K562 (cell line): ENCODE data around the gene ALDH16A1. TPM values are rescaled to one million over a fixed set of nuclear protein-coding genes. Genes with fewer than 3 reads are reported as not detected.

Source experiments
- ARHGAP35 ChIP-seq: fragments of 450-650 bp; IDR thresholded peaks from 2 replicates; pipeline ENCODE4 v1.6.1; 2018; ENCODE audit not compliant: partially characterized antibody
- BCL6 ChIP-seq: fragments of 250-450 bp; sonication (Bioruptor Pico); IDR thresholded peaks from 2 replicates; pipeline ENCODE4 v1.4.0; 2020
- KLF6 ChIP-seq: fragments of 250-450 bp; sonication (Bioruptor Pico); IDR thresholded peaks from 2 replicates; pipeline ENCODE4 v1.4.0; 2020; ENCODE audit warnings: mild to moderate bottlenecking, moderate library complexity, borderline replicate concordance
- NRF1 ChIP-seq, 2 experiments: fragments of 450-650 bp; IDR thresholded peaks in 1 of 2; conservative IDR thresholded peaks in 1 of 2; 2 replicates each; pipeline ENCODE4 v1.6.1; 2014; ENCODE audit warnings: mild to moderate bottlenecking in 2 of 2
- PBX2 ChIP-seq, 2 experiments: IDR thresholded peaks in 1 of 2; conservative IDR thresholded peaks in 1 of 2; 2 replicates each; pipeline ENCODE4 v1.6.1; 2016; ENCODE audit warnings: low read depth in 2 of 2, mild to moderate bottlenecking in 1 of 2, missing compliant biosample characterization in 1 of 2, missing genetic modification characterization in 1 of 2, moderate library complexity in 1 of 2
- TEAD2 ChIP-seq: fragments of 450-650 bp; IDR thresholded peaks from 2 replicates; pipeline ENCODE4 v1.6.1; 2016; ENCODE audit warnings: missing genetic modification characterization, control low read depth, missing compliant biosample characterization
- TRIM24 ChIP-seq, 2 experiments: fragments of 450-650 bp; IDR thresholded peaks; 2 replicates each; pipeline ENCODE4 v1.6.1; 2016
- ZKSCAN3 ChIP-seq: fragments of 250-450 bp; sonication (Bioruptor Pico); IDR thresholded peaks from 2 replicates; pipeline ENCODE4 v1.4.0; 2020
- ZNF121 ChIP-seq: sonication (generic); formaldehyde crosslinking; conservative IDR thresholded peaks from 2 replicates; pipeline ENCODE4 v1.8.0; 2022; ENCODE audit warnings: missing genetic modification reagents
- ZNF224 ChIP-seq: sonication (generic); formaldehyde crosslinking; IDR thresholded peaks from 2 replicates; pipeline ENCODE4 v1.8.0; 2022; ENCODE audit warnings: mild to moderate bottlenecking, missing genetic modification reagents
- ZNF3 ChIP-seq: fragments of 250-450 bp; sonication (Bioruptor Pico); IDR thresholded peaks from 2 replicates; pipeline ENCODE4 v1.5.0; 2021; ENCODE audit warnings: mild to moderate bottlenecking, moderate library complexity
- ZNF384 ChIP-seq: IDR thresholded peaks from 2 replicates; pipeline ENCODE4 v1.6.1; 2012; ENCODE audit warnings: low read depth, low read length, improper control_type of control experiment
- ZNF707 ChIP-seq: fragments of 250-450 bp; sonication (Bioruptor Pico); conservative IDR thresholded peaks from 2 replicates; pipeline ENCODE4 v1.8.0; 2022; ENCODE audit warnings: inconsistent platforms, mild to moderate bottlenecking, moderate library complexity
- polyA plus RNA-seq, 8 experiments: library from polyadenylated mRNA; depleted of rRNA in 4 of 8; stranded (reverse) in 5 of 8; unstranded in 3 of 8; fragments of >200 nt; fragmentation: Nextera tagmentation in 2 of 8; fragmentation: Illumina TruSeq in 1 of 8; extraction: Ambion mirVana in 2 of 8; extraction: Trizol in 1 of 8; gene quantifications; 2 replicates each; pipeline versions ENCODE4 v1.2.1 to v1.2.3, GENCODE V29; 2011 to 2014; ENCODE audit warnings: inconsistent platforms in 1 of 8, missing spikeins in 1 of 8
- total RNA-seq, 7 experiments: library from RNA; depleted of rRNA in 6 of 7; stranded (reverse); fragments of >200 nt in 6 of 7; fragmentation: Illumina TruSeq in 2 of 7; extraction: Trizol in 2 of 7; gene quantifications; 2 replicates each; pipeline versions ENCODE4 v1.2.1 to v1.2.3, GENCODE V29; 2011 to 2021; ENCODE audit warnings: low replicate concordance in 1 of 7
- TF ChIP-seq, protein P1 (sequence below): fragments of 450-650 bp; IDR thresholded peaks from 2 replicates; pipeline ENCODE4 v1.6.1; 2016; ENCODE audit warnings: mild to moderate bottlenecking, moderate library complexity
- TF ChIP-seq, protein P2 (sequence below): fragments of 250-450 bp; sonication (Bioruptor Pico); IDR thresholded peaks from 2 replicates; pipeline ENCODE4 v1.8.0; 2022; ENCODE audit warnings: moderate library complexity, mild to moderate bottlenecking, inconsistent platforms

The ALDH16A1 gene
- total and polyA plus RNA-seq, 9 of the 15 experiments (the other 6 are each of a cell fraction or from before 2014, with no cell fraction given), result 2.2 to 52.2 (median 7.6) TPM

DNA sequence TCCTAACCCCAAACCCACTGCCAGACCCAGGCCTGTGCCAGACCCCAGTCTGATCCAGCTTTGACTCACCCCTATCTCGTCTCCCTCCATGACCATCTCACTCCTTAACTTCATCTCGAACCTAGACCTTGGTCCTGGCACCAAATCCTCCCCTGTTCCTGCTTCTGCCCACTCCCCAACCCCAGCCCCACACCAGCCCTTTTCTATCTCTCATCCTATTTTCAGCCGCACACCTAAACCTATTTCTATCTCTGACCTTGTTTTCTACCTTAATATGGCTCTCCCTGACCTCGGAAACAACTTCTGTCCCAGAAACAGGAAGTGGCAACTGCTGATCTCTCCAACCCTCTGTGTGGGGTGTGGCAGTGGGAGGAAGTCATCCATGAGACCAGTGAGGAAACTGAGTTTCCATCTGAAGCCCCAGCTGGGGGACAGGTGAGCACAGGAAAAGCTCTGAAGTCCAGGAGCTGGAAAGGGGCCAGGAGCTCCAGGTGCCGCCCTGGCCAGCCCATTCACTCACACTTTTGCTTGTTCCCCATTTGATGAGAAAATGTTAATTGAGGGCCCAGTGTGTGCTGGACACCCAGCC lies 43.5 kb upstream of the ALDH16A1 start (continued):
- TF ChIP-seq, protein P1, sequence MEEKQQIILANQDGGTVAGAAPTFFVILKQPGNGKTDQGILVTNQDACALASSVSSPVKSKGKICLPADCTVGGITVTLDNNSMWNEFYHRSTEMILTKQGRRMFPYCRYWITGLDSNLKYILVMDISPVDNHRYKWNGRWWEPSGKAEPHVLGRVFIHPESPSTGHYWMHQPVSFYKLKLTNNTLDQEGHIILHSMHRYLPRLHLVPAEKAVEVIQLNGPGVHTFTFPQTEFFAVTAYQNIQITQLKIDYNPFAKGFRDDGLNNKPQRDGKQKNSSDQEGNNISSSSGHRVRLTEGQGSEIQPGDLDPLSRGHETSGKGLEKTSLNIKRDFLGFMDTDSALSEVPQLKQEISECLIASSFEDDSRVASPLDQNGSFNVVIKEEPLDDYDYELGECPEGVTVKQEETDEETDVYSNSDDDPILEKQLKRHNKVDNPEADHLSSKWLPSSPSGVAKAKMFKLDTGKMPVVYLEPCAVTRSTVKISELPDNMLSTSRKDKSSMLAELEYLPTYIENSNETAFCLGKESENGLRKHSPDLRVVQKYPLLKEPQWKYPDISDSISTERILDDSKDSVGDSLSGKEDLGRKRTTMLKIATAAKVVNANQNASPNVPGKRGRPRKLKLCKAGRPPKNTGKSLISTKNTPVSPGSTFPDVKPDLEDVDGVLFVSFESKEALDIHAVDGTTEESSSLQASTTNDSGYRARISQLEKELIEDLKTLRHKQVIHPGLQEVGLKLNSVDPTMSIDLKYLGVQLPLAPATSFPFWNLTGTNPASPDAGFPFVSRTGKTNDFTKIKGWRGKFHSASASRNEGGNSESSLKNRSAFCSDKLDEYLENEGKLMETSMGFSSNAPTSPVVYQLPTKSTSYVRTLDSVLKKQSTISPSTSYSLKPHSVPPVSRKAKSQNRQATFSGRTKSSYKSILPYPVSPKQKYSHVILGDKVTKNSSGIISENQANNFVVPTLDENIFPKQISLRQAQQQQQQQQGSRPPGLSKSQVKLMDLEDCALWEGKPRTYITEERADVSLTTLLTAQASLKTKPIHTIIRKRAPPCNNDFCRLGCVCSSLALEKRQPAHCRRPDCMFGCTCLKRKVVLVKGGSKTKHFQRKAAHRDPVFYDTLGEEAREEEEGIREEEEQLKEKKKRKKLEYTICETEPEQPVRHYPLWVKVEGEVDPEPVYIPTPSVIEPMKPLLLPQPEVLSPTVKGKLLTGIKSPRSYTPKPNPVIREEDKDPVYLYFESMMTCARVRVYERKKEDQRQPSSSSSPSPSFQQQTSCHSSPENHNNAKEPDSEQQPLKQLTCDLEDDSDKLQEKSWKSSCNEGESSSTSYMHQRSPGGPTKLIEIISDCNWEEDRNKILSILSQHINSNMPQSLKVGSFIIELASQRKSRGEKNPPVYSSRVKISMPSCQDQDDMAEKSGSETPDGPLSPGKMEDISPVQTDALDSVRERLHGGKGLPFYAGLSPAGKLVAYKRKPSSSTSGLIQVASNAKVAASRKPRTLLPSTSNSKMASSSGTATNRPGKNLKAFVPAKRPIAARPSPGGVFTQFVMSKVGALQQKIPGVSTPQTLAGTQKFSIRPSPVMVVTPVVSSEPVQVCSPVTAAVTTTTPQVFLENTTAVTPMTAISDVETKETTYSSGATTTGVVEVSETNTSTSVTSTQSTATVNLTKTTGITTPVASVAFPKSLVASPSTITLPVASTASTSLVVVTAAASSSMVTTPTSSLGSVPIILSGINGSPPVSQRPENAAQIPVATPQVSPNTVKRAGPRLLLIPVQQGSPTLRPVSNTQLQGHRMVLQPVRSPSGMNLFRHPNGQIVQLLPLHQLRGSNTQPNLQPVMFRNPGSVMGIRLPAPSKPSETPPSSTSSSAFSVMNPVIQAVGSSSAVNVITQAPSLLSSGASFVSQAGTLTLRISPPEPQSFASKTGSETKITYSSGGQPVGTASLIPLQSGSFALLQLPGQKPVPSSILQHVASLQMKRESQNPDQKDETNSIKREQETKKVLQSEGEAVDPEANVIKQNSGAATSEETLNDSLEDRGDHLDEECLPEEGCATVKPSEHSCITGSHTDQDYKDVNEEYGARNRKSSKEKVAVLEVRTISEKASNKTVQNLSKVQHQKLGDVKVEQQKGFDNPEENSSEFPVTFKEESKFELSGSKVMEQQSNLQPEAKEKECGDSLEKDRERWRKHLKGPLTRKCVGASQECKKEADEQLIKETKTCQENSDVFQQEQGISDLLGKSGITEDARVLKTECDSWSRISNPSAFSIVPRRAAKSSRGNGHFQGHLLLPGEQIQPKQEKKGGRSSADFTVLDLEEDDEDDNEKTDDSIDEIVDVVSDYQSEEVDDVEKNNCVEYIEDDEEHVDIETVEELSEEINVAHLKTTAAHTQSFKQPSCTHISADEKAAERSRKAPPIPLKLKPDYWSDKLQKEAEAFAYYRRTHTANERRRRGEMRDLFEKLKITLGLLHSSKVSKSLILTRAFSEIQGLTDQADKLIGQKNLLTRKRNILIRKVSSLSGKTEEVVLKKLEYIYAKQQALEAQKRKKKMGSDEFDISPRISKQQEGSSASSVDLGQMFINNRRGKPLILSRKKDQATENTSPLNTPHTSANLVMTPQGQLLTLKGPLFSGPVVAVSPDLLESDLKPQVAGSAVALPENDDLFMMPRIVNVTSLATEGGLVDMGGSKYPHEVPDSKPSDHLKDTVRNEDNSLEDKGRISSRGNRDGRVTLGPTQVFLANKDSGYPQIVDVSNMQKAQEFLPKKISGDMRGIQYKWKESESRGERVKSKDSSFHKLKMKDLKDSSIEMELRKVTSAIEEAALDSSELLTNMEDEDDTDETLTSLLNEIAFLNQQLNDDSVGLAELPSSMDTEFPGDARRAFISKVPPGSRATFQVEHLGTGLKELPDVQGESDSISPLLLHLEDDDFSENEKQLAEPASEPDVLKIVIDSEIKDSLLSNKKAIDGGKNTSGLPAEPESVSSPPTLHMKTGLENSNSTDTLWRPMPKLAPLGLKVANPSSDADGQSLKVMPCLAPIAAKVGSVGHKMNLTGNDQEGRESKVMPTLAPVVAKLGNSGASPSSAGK, result no peak
- TF ChIP-seq ZNF384, result no peak
- no peak for TF ChIP-seq ZNF707 (CRISPR knock-in tag)
- TF ChIP-seq ZNF121 (CRISPR knock-in tag), result no peak
- no peak for TF ChIP-seq ZNF224
- TF ChIP-seq ZNF3 (CRISPR knock-in tag), result no peak
- no peak for TF ChIP-seq BCL6 (CRISPR knock-in tag)
- no peak for TF ChIP-seq NRF1 (conservative IDR thresholded peaks at IDR 0.05 in 1 of 2, IDR thresholded peaks at IDR 0.05 in 1 of 2)
- TF ChIP-seq KLF6 (CRISPR knock-in tag), result 0 out of 2 replicates have a peak, but pooled peaks have one; percentile 71
- no peak for TF ChIP-seq ZKSCAN3 (CRISPR knock-in tag)
- TF ChIP-seq, protein P2, sequence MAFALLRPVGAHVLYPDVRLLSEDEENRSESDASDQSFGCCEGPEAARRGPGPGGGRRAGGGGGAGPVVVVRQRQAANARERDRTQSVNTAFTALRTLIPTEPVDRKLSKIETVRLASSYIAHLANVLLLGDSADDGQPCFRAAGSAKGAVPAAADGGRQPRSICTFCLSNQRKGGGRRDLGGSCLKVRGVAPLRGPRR, result no peak
- TF ChIP-seq TRIM24 (IDR thresholded peaks at IDR 0.05), result no peak
- no peak for TF ChIP-seq PBX2 (CRISPR knock-in tag; IDR thresholded peaks at IDR 0.05; ENCODE audit: low read depth)
- TF ChIP-seq PBX2 (tag; conservative IDR thresholded peaks at IDR 0.05; ENCODE audit: low read depth), result no peak
- no peak for TF ChIP-seq TEAD2 (tag)
- TF ChIP-seq ARHGAP35, result no peak
